Activated CD4-positive, alpha-beta memory T cell treated with anti-CD3 and anti-CD28 coated beads for 36 hours (primary cell): Measurements from ENCODE around the gene SLC25A18. TPM values are rescaled to one million over a fixed set of nuclear protein-coding genes. Genes with fewer than 3 reads are reported as not detected.

Experiments
- CTCF ChIA-PET: fragments of 350-600 bp; sonication (Branson Sonifier 250); formaldehyde crosslinking; loops from one replicate; lab custom pipeline; 2021; ENCODE audit warnings: antibody characterized with exemption, inconsistent platforms; lab: Charles Lee
- POLR2A ChIA-PET: fragments of 350-600 bp; sonication (Branson Sonifier 250); formaldehyde crosslinking; loops from one replicate; lab custom pipeline; 2021; ENCODE audit warnings: antibody characterized with exemption; lab: Charles Lee
- DNase-seq: peaks from one replicate; pipeline ENCODE4 v3.0.0-alpha.2; 2020
- H3K27ac Mint-ChIP-seq: one replicate; pipeline ENCODE4 v1.8.0; 2021; ENCODE audit warnings: mixed read lengths
- H3K27me3 Mint-ChIP-seq: one replicate; pipeline ENCODE4 v1.8.0; 2021; ENCODE audit warnings: mixed read lengths
- H3K36me3 Mint-ChIP-seq: one replicate; pipeline ENCODE4 v1.8.0; 2021; ENCODE audit warnings: mixed read lengths
- H3K4me1 Mint-ChIP-seq: one replicate; pipeline ENCODE4 v1.8.0; 2021; ENCODE audit warnings: low read depth, mixed read lengths
- H3K4me3 Mint-ChIP-seq: one replicate; pipeline ENCODE4 v1.8.0; 2021; ENCODE audit warnings: mild to moderate bottlenecking, mixed read lengths
- H3K9me3 Mint-ChIP-seq: one replicate; pipeline ENCODE4 v1.8.0; 2021; ENCODE audit warnings: mixed read lengths
- intact Hi-C: fragments of 100-400 bp; cut with micrococcal nuclease; formaldehyde crosslinking; loops from one replicate; pipeline ENCODE4 v1.15.1; 2023
- total RNA-seq, 2 experiments: library from RNA; stranded (reverse); gene quantifications; one replicate each; pipeline ENCODE4 v1.2.3, GENCODE V29; 2021

The SLC25A18 gene
- total RNA-seq, 2 experiments from 2014 or later = not detected

- Mint-ChIP-seq H3K4me1 (peaks cover 21% of the 10 kb centered on the region), H3K27me3 (no peaks in the 10 kb centered on the region), H3K4me3 (peak overlapping the region; percentile 87), H3K9me3 (no peaks in the 10 kb centered on the region), H3K36me3 (peaks cover 14% of the 10 kb centered on the region), H3K27ac (peak overlapping the region; percentile 89)
- POLR2A ChIA-PET = interaction anchor here (0.6 to 1.6 kb wide), 12 partner anchors 18 to 481 kb away, joined by 3 to 6 read pairs (median 4); partner anchors contain the start of genes HDHD5 and PEX26
- no peak for DNase-seq
- CTCF ChIA-PET = interaction anchor here (1.2 kb wide), 3 partner anchors 191 to 552 kb away, joined by 3 to 6 read pairs (median 3); no protein-coding TSS in a partner anchor
- intact Hi-C loops = loop anchor here (2.0 to 5.0 kb wide), 2 partner anchors 68 to 438 kb away; partner anchors contain the start of gene PEX26
Observed at GRCh38 chr22:17639247-17639741, 76.0 kb downstream of the SLC25A18 start.

Other genes with a start within 250 kb of the SLC25A18 start
- gene CECR2, start 194.0 kb upstream of the SLC25A18 start, total RNA-seq = not detected
- gene ATP6V1E1, start 65.3 kb downstream of the SLC25A18 start, total RNA-seq = 10 to 100 TPM; 95.5 to 97.9 TPM
- gene BCL2L13, start 75.3 kb downstream of the SLC25A18 start, total RNA-seq = 10 to 100 TPM; 34.5 to 36.2 TPM
- gene BID, start 211.0 kb downstream of the SLC25A18 start, total RNA-seq = 10 to 100 TPM; 22.3 to 24.7 TPM